Measurements from ENCODE around the gene TRMO. TPM values are rescaled to one million over a fixed set of nuclear protein-coding genes. Genes with fewer than 3 reads are reported as not detected.

Gene TRMO
- total RNA-seq, 2 experiments from 2014 or later: 25.6 to 27.6 TPM

- no peaks in the 10 kb centered on the region for H3K36me3 Mint-ChIP-seq
- peaks cover 33% of the 10 kb centered on the region for H3K4me1 Mint-ChIP-seq
- H3K27me3 Mint-ChIP-seq: no peaks in the 10 kb centered on the region
- H3K9me3 Mint-ChIP-seq: no peaks in the 10 kb centered on the region
- ATAC-seq (ENCODE audit: low read depth) (no peak), DNase-seq (no peak)
- POLR2A ChIA-PET: interaction anchor here (0.6 to 2.5 kb wide), 2 partner anchors 13 to 49 kb away, joined by 5 to 10 read pairs; partner anchors contain the start of gene ANP32B
- no peak overlapping the region for H3K4me3 Mint-ChIP-seq
- no peak overlapping the region for H3K27ac Mint-ChIP-seq
Observed at GRCh38 chr9:97934321-97935115, 12.2 kb upstream of the TRMO start.

- ATAC-seq (ENCODE audit: low read depth): no peak
- no peak overlapping the region for H3K27ac Mint-ChIP-seq
- peaks cover 34% of the 10 kb centered on the region for H3K4me1 Mint-ChIP-seq
- no peak overlapping the region for H3K4me3 Mint-ChIP-seq
- POLR2A ChIA-PET: no interaction called here
- no peaks in the 10 kb centered on the region for H3K27me3 Mint-ChIP-seq
- no peak for DNase-seq
- H3K9me3 Mint-ChIP-seq: no peaks in the 10 kb centered on the region
- H3K36me3 Mint-ChIP-seq: no peaks in the 10 kb centered on the region
Observed at GRCh38 chr9:97933297-97933998, 11.1 kb upstream of the TRMO start.

DNA sequence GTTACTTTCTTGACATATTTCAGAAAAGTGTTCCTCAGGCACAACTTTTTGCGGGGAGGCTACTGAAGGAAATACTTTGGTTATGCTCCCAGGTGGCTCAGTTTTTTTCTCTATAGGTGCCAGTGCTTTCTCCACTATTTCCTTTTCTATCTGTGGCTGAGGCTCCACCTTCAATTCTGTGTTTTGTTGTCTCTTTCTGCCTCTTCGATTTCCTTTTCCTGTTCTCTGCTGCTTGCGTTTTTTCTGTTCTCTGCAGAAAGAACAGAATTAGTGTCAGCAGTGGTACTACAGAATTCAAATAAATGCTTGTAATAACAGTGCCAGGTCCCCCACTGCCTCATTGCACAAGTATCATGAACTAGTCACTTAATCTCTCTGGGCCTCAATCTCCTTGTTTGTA lies 8.7 kb upstream of the TRMO start:
- peak overlapping the region; percentile 76 for H3K4me3 Mint-ChIP-seq
- peaks cover 24% of the 10 kb centered on the region for H3K4me1 Mint-ChIP-seq
- peak overlapping the region; percentile 89 for H3K27ac Mint-ChIP-seq
- POLR2A ChIA-PET: interaction anchor here (2.1 kb wide), 1 partner anchor 9 kb away, joined by 11 read pairs; the partner anchor contains the start of gene TRMO
- no peaks in the 10 kb centered on the region for H3K9me3 Mint-ChIP-seq
- ATAC-seq (ENCODE audit: low read depth) (peak; percentile 77), DNase-seq (no peak)
- no peaks in the 10 kb centered on the region for H3K27me3 Mint-ChIP-seq
- no peaks in the 10 kb centered on the region for H3K36me3 Mint-ChIP-seq

DNA sequence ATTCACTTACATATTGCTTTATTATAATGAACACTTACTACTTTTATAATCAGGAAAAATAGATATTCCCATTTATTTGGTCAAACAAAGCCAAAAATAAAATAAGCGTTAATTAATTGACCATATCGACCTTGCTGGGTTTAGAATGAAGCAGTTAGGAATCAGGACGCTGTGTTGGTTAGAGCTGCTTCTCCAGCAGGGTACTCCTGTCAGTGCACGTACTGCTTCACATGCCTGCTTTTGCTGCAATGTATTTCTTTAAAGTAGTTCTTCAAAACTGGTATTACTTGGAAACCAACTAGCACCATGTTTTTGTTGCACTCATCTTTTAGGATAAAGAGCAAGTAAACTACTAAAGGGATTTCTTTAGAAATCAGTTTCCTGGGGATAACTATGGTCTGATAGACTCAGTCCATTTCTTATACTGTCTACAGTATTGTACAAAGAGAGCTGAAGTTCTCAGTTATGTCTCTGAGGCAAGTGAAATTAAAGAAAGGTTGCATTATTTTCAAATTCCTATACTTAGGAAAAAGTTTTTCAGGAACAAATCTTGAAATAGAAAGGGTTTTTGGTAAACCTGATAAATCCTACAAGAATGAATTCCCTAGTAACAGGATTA lies 6.8 kb upstream of the TRMO start:
- POLR2A ChIA-PET: interaction anchor here (1.5 to 1.7 kb wide), 2 partner anchors 23 to 54 kb away, joined by 3 to 6 read pairs; partner anchors contain the start of gene ANP32B
- ATAC-seq (ENCODE audit: low read depth): no peak
- no peak overlapping the region for H3K27ac Mint-ChIP-seq

GRCh38 chr9:97925497-97926334 lies 3.4 kb upstream of the TRMO start:
- Mint-ChIP-seq H3K27me3 (peaks cover 4% of the 10 kb centered on the region), H3K27ac (no peak overlapping the region), H3K4me1 (peaks cover 24% of the 10 kb centered on the region), H3K4me3 (no peak overlapping the region), H3K9me3 (no peaks in the 10 kb centered on the region), H3K36me3 (peaks cover 2% of the 10 kb centered on the region)
- DNase-seq: no peak
- POLR2A ChIA-PET: interaction anchor here (1.2 kb wide), 1 partner anchor 120 kb away, joined by 3 read pairs; no protein-coding TSS in a partner anchor
- ATAC-seq (ENCODE audit: low read depth): no peak

More for the DNA sequence above, 6.8 kb upstream of the TRMO start:
- Mint-ChIP-seq H3K9me3 (no peaks in the 10 kb centered on the region), H3K27me3 (peaks cover 4% of the 10 kb centered on the region), H3K4me1 (peaks cover 19% of the 10 kb centered on the region), H3K4me3 (peak overlapping the region; percentile 7), H3K36me3 (no peaks in the 10 kb centered on the region)
- DNase-seq: no peak

- Mint-ChIP-seq H3K4me1 (peaks cover 31% of the 10 kb centered on the region), H3K27me3 (peaks cover 4% of the 10 kb centered on the region), H3K9me3 (no peaks in the 10 kb centered on the region), H3K4me3 (no peak overlapping the region), H3K36me3 (peaks cover 2% of the 10 kb centered on the region), H3K27ac (no peak overlapping the region)
- no peak for ATAC-seq (ENCODE audit: low read depth)
- POLR2A ChIA-PET: interaction anchor here (1.2 to 5.3 kb wide), 3 partner anchors 60 to 332 kb away, joined by 4 to 79 read pairs (median 27); partner anchors contain the start of genes ANP32B and TBC1D2
- no peak for DNase-seq
Observed at GRCh38 chr9:97924386-97924785, 2.1 kb upstream of the TRMO start.

- peak overlapping the region; percentile 100 for H3K27ac Mint-ChIP-seq
Observed at GRCh38 chr9:97923529-97924108, 1.3 kb upstream of the TRMO start.

GRCh38 chr9:97919217-97919813 lies 3.0 kb downstream of the TRMO start:
- Mint-ChIP-seq H3K9me3 (no peaks in the 10 kb centered on the region), H3K36me3 (peaks cover 18% of the 10 kb centered on the region), H3K27me3 (no peaks in the 10 kb centered on the region), H3K27ac (peak overlapping the region; percentile 100), H3K4me1 (peaks cover 39% of the 10 kb centered on the region), H3K4me3 (peak overlapping the region; percentile 96)
- POLR2A ChIA-PET: interaction anchor here (1.2 to 6.6 kb wide), 5 partner anchors 11 to 336 kb away, joined by 4 to 125 read pairs (median 21); partner anchors contain the start of genes ANP32B, NANS and TBC1D2
- ATAC-seq (ENCODE audit: low read depth) (no peak), DNase-seq (no peak)

More at GRCh38 chr9:97923529-97924108, 1.3 kb upstream of the TRMO start:
- ATAC-seq (ENCODE audit: low read depth) (peak; percentile 24), DNase-seq (peak; percentile 57)
- H3K4me3 Mint-ChIP-seq: peak overlapping the region; percentile 96
- H3K4me1 Mint-ChIP-seq: peaks cover 35% of the 10 kb centered on the region
- peaks cover 4% of the 10 kb centered on the region for H3K27me3 Mint-ChIP-seq
- peaks cover 3% of the 10 kb centered on the region for H3K36me3 Mint-ChIP-seq
- H3K9me3 Mint-ChIP-seq: no peaks in the 10 kb centered on the region
- POLR2A ChIA-PET: interaction anchor here (0.7 to 5.3 kb wide), 6 partner anchors 20 to 332 kb away, joined by 3 to 79 read pairs (median 6); partner anchors contain the start of genes ANP32B and TBC1D2

DNA sequence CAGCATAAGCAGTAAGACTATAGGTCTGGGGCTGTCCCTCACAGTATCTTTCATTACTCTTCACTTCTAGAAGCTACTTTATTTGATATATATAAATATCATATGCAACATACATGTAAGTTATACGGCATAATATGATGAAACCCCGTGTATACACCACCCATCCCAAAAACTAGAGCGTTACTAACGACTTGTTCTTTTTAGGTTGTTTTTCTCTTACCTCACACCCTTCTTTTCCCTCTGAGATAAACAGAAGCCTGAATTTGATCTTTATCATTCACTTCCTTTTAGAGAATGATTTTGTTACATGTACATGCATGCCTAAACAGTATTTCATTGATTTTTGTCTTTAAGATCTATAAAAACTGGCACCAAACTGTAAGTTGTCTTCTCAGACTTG lies 3.7 kb downstream of the TRMO start:
- Mint-ChIP-seq H3K36me3 (peaks cover 22% of the 10 kb centered on the region), H3K27me3 (no peaks in the 10 kb centered on the region), H3K4me3 (peak overlapping the region; percentile 96), H3K9me3 (no peaks in the 10 kb centered on the region), H3K4me1 (peaks cover 38% of the 10 kb centered on the region), H3K27ac (peak overlapping the region; percentile 100)
- ATAC-seq (ENCODE audit: low read depth): no peak
- DNase-seq: no peak
- POLR2A ChIA-PET: interaction anchor here (6.6 kb wide), 1 partner anchor 10 kb away, joined by 125 read pairs; no protein-coding TSS in a partner anchor

- Mint-ChIP-seq H3K27ac (no peak overlapping the region), H3K27me3 (no peaks in the 10 kb centered on the region), H3K4me1 (peaks cover 20% of the 10 kb centered on the region), H3K4me3 (no peak overlapping the region), H3K36me3 (peaks cover 44% of the 10 kb centered on the region), H3K9me3 (no peaks in the 10 kb centered on the region)
- POLR2A ChIA-PET: interaction anchor here (8.9 kb wide), 1 partner anchor 8 kb away, joined by 125 read pairs; the partner anchor contains the start of gene TRMO
- DNase-seq (no peak), ATAC-seq (ENCODE audit: low read depth) (no peak)
Observed at GRCh38 chr9:97911970-97912369, 10.3 kb downstream of the TRMO start.

DNA sequence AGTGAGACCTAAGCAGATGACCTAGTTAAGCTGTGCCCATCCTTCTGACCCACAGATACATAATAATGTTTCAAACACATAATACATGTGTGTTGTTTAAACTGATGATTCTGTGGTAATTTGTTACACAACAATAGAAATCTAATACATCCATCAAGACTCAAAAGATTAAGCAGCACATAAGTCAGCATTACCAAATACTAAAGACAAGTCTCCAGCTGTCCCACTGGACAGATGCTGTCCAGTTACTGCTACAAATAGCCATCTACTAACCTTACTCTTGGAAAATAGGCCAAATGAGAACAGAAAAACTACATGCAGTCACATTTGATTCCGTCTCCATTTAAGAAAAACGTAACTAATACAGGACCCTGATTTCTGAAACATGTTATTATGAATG lies 10.8 kb downstream of the TRMO start:
- H3K36me3 Mint-ChIP-seq: peaks cover 43% of the 10 kb centered on the region
- peaks cover 21% of the 10 kb centered on the region for H3K4me1 Mint-ChIP-seq
- DNase-seq: no peak
- ATAC-seq (ENCODE audit: low read depth): no peak
- POLR2A ChIA-PET: interaction anchor here (8.9 kb wide), 1 partner anchor 8 kb away, joined by 125 read pairs; the partner anchor contains the start of gene TRMO
- H3K27me3 Mint-ChIP-seq: no peaks in the 10 kb centered on the region
- no peaks in the 10 kb centered on the region for H3K9me3 Mint-ChIP-seq
- H3K4me3 Mint-ChIP-seq: no peak overlapping the region
- no peak overlapping the region for H3K27ac Mint-ChIP-seq

Measured in activated naive CD8-positive, alpha-beta T cell treated with anti-CD3 and anti-CD28 coated beads, Interleukin-2, amount 10 ng/mL, durations not matched to agents 7 days and 5 days (primary cell).